Uterus (tissue), 2 donors: ENCODE measurements around the gene SYN1.

ENCODE experiments used
- POLR2A ChIP-seq, 2 donors: fragments of 450-650 bp; IDR thresholded peaks; one replicate each; pipeline ENCODE4 v1.6.1; 2016; ENCODE audit warnings: antibody characterized with exemption in 2 of 2, mild to moderate bottlenecking in 1 of 2, moderate library complexity in 1 of 2
- TF ChIP-seq, protein P1 (sequence below), 4 experiments: fragments of 200-600 bp in 2 of 4; fragments of 450-650 bp in 2 of 4; sonication (generic) in 2 of 4; IDR thresholded peaks; one replicate each; pipeline ENCODE4 v1.5.1; 2016 to 2019; ENCODE audit warnings: antibody characterized with exemption in 4 of 4, mild to moderate bottlenecking in 2 of 4, moderate library complexity in 1 of 4

- TF ChIP-seq, protein P1, sequence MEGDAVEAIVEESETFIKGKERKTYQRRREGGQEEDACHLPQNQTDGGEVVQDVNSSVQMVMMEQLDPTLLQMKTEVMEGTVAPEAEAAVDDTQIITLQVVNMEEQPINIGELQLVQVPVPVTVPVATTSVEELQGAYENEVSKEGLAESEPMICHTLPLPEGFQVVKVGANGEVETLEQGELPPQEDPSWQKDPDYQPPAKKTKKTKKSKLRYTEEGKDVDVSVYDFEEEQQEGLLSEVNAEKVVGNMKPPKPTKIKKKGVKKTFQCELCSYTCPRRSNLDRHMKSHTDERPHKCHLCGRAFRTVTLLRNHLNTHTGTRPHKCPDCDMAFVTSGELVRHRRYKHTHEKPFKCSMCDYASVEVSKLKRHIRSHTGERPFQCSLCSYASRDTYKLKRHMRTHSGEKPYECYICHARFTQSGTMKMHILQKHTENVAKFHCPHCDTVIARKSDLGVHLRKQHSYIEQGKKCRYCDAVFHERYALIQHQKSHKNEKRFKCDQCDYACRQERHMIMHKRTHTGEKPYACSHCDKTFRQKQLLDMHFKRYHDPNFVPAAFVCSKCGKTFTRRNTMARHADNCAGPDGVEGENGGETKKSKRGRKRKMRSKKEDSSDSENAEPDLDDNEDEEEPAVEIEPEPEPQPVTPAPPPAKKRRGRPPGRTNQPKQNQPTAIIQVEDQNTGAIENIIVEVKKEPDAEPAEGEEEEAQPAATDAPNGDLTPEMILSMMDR (IDR thresholded peaks at IDR 0.05) = no peak
- no peak for TF ChIP-seq POLR2A (IDR thresholded peaks at IDR 0.05)
These were observed 58.0 kb downstream of the SYN1 start for GRCh38 chrX:47561659-47562151.
